ENCODE data around the gene FBLIM1. TPM values are rescaled to one million over a fixed set of nuclear protein-coding genes. Genes with fewer than 3 reads are reported as not detected.

FBLIM1 gene
- total RNA-seq, 1 donor from 2014 or later = 198 TPM

DNA sequence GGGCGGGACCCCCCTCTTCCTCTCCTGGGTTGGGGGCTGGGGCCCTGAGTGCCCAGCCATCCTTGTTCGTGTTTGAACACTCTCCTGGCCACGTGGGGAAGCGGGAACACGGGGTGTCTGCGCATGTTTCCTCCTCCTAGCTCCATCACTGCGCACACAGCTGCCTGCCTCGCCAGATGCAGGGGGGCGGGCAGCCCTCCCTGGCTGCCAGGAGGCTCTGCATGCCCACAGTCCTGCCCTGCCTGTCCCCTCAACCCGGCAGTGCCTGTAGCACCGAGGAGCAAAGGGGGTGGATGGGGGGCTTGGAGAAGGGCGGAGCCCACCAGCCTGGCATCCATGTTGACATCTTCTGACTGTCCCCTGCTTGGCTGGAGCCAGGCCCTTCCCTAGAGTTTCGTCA, 24.3 kb upstream of the FBLIM1 start:
- Mint-ChIP-seq H3K27me3 (ENCODE audit: unreplicated experiment) (peaks cover 15% of the 10 kb centered on the region), H3K27ac (ENCODE audit: unreplicated experiment) (no peak overlapping the region), H3K9me3 (ENCODE audit: unreplicated experiment) (no peaks in the 10 kb centered on the region), H3K4me3 (ENCODE audit: unreplicated experiment) (peak overlapping the region; percentile 37), H3K4me1 (ENCODE audit: unreplicated experiment) (no peaks in the 10 kb centered on the region), H3K36me3 (ENCODE audit: low read depth, unreplicated experiment) (peaks cover 14% of the 10 kb centered on the region)
- DNase-seq (ENCODE audit: low spot score) = no peak
- TF ChIP-seq, protein P1, sequence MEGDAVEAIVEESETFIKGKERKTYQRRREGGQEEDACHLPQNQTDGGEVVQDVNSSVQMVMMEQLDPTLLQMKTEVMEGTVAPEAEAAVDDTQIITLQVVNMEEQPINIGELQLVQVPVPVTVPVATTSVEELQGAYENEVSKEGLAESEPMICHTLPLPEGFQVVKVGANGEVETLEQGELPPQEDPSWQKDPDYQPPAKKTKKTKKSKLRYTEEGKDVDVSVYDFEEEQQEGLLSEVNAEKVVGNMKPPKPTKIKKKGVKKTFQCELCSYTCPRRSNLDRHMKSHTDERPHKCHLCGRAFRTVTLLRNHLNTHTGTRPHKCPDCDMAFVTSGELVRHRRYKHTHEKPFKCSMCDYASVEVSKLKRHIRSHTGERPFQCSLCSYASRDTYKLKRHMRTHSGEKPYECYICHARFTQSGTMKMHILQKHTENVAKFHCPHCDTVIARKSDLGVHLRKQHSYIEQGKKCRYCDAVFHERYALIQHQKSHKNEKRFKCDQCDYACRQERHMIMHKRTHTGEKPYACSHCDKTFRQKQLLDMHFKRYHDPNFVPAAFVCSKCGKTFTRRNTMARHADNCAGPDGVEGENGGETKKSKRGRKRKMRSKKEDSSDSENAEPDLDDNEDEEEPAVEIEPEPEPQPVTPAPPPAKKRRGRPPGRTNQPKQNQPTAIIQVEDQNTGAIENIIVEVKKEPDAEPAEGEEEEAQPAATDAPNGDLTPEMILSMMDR (IDR thresholded peaks at IDR 0.05; ENCODE audit: unreplicated experiment) = no peak

DNA sequence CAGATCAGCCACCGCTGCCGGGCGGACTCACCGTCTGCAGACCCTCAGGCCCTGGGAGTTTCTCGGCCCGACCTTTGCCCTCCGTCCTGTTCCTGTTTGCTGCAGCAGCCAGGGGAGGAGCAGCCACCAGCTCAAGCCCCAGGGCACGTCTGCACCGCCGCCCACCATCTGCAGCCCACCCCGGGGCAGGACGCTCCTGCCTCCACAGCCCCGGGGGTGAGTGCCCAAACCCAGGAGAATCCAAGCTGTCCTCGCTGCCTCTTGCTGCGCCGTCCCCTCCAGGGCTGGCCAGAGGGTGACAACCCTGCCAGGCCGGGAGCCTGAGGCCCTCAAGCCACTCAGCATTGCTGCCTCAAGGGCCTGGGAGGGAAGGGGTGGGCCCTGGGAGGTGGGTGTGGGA, 23.7 kb upstream of the FBLIM1 start:
- Mint-ChIP-seq H3K4me1 (ENCODE audit: unreplicated experiment) (no peaks in the 10 kb centered on the region), H3K27me3 (ENCODE audit: unreplicated experiment) (peaks cover 16% of the 10 kb centered on the region), H3K4me3 (ENCODE audit: unreplicated experiment) (peak overlapping the region; percentile 37), H3K36me3 (ENCODE audit: low read depth, unreplicated experiment) (peaks cover 10% of the 10 kb centered on the region), H3K9me3 (ENCODE audit: unreplicated experiment) (no peaks in the 10 kb centered on the region), H3K27ac (ENCODE audit: unreplicated experiment) (no peak overlapping the region)
- TF ChIP-seq, protein P1 (IDR thresholded peaks at IDR 0.05; ENCODE audit: unreplicated experiment) = no peak
- no peak for DNase-seq (ENCODE audit: low spot score)

DNA sequence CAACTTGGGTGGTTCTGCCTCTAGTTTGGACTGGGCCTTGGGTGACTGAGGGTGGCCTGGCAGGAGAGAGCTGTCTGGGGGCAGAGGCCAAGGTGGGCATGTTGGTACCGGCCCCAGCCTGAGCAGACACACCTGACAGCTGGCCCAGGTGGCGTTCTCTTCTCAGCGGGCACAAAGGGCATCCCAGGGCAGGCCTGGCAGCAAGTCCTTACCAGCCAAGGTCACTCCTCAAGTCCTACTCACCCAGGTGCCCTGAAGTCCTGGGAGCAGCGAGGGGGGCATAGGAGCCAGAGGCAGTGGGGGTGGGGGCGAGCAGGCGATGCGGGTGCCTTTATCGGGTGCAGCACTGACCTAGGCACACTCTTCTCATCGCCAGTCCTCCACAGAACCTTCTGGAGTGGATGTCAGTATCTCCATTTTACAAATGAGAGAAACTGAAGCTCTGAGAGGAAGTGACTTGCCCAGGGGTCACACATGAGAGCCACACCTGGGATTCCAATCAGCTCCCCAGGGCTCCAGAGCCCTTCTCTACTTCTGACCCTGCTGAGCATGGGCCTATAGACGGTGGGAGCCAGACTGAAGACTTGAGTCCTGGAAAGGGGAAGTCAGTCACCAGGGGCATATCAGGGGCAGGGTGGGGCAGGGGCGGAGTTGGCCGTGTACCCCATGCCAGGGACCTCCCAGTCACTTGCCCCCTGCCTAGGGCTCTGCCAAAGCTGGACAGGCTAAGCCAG, 23.1 kb upstream of the FBLIM1 start:
- Mint-ChIP-seq H3K36me3 (ENCODE audit: low read depth, unreplicated experiment) (peaks cover 10% of the 10 kb centered on the region), H3K4me3 (ENCODE audit: unreplicated experiment) (no peak overlapping the region), H3K4me1 (ENCODE audit: unreplicated experiment) (no peaks in the 10 kb centered on the region), H3K9me3 (ENCODE audit: unreplicated experiment) (no peaks in the 10 kb centered on the region), H3K27me3 (ENCODE audit: unreplicated experiment) (peaks cover 16% of the 10 kb centered on the region), H3K27ac (ENCODE audit: unreplicated experiment) (no peak overlapping the region)
- TF ChIP-seq, protein P1 (IDR thresholded peaks at IDR 0.05; ENCODE audit: unreplicated experiment) = no peak
- no peak for DNase-seq (ENCODE audit: low spot score)

DNA sequence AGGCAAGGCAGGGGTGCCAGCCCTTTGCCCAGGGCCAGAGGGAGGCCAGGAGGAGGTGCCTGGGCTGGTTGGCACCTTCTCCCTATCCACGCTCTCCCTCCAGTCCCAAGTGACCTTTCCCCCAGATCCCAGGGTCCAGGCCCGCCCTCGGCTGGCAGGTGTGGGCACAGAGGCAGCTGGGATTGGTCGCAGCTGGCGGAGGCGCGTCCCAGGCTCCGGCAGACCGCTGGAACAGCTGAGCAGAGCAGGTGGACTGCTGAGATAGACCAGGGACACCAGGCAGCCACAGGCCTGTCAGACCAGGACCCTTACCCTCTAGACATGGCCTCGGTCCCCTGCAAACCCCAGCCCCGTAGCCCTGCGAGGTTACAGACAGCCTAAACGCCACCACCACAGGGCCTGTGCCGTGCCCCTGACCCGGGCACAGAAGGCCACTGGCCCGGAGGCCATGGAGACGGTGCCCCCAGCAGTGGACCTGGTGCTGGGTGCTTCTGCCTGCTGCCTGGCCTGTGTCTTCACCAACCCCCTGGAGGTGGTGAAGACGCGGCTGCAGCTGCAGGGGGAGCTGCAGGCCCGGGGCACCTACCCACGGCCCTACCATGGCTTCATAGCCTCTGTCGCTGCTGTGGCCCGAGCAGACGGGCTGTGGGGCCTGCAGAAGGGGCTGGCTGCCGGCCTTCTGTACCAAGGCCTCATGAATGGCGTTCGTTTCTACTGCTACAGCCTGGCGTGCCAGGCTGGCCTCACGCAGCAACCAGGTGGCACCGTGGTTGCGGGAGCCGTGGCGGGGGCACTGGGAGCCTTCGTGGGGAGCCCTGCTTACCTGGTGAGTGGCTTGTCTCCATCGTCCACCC, 22.3 kb upstream of the FBLIM1 start, which contains the start of gene SLC25A34:
Gene SLC25A34, plus strand, starts transcription at position 221 of the 854 bp plus-strand sequence. Its CDS starts 228 bp downstream, at position 449.
- DNase-seq (ENCODE audit: low spot score) = no peak
- H3K27me3 Mint-ChIP-seq (ENCODE audit: unreplicated experiment) = peaks cover 16% of the 10 kb centered on the region
- TF ChIP-seq, protein P1 (IDR thresholded peaks at IDR 0.05; ENCODE audit: unreplicated experiment) = no peak

More for the DNA sequence above, 22.3 kb upstream of the FBLIM1 start, which contains the start of gene SLC25A34:
- Mint-ChIP-seq H3K9me3 (ENCODE audit: unreplicated experiment) (no peaks in the 10 kb centered on the region), H3K4me1 (ENCODE audit: unreplicated experiment) (no peaks in the 10 kb centered on the region), H3K4me3 (ENCODE audit: unreplicated experiment) (no peak within 1 kb of the TSS), H3K27ac (ENCODE audit: unreplicated experiment) (no peak within 1 kb of the TSS), H3K36me3 (ENCODE audit: low read depth, unreplicated experiment) (peaks cover 10% of the 10 kb centered on the region)
